Colonic mucosa (tissue), 4 donors: ENCODE results near the gene ORC5. TPM values are rescaled to one million over a fixed set of nuclear protein-coding genes. Genes with fewer than 3 reads are reported as not detected.

Experiments used
- DNase-seq: peaks from one replicate; pipeline ENCODE4 v3.0.0-alpha.2; 2020
- H3K27ac ChIP-seq: fragments of 200-600 bp; one replicate; pipeline ENCODE4 v1.8.0; 2021
- H3K27me3 ChIP-seq: fragments of 200-600 bp; one replicate; pipeline ENCODE4 v1.8.0; 2021
- H3K36me3 ChIP-seq: fragments of 200-600 bp; one replicate; pipeline ENCODE4 v1.8.0; 2021
- H3K4me1 ChIP-seq: fragments of 200-600 bp; one replicate; pipeline ENCODE4 v1.8.0; 2021; ENCODE audit warnings: mild to moderate bottlenecking
- H3K4me3 ChIP-seq: fragments of 200-600 bp; one replicate; pipeline ENCODE4 v1.8.0; 2021
- H3K9ac ChIP-seq, 2 donors: one replicate each; pipeline ENCODE4 v1.7.0; 2013; ENCODE audit warnings: control low read depth in 2 of 2, low read depth in 2 of 2, low read length in 2 of 2
- H3K9me3 ChIP-seq: fragments of 200-600 bp; one replicate; pipeline ENCODE4 v1.8.0; 2021
- CTCF ChIP-seq: fragments of 200-600 bp; IDR thresholded peaks from one replicate; pipeline ENCODE4 v1.8.0; 2022; ENCODE audit warnings: antibody characterized with exemption, mild to moderate bottlenecking
- intact Hi-C: fragments of 100-400 bp; cut with DNase I; formaldehyde crosslinking; loops from one replicate; pipeline ENCODE4 v1.14.1; 2022
- total RNA-seq, 2 donors: library from RNA; stranded (reverse); fragmentation: NEBNext Ultra II Directional in 1 of 2; extraction: Animal tissue kit (Norgen Biotek cat#: 25700) in 1 of 2; gene quantifications; one replicate each; pipeline ENCODE4 v1.2.1, GENCODE V29; 2021
- donor health status: healthy.
- donor health status: DM: no; HTN: no; CAD: no.
- donor health status: DM: no; HTN: no; CAD: no.

Gene ORC5
- total RNA-seq, 2 donors from 2014 or later, result 13.9 to 18.9 TPM

DNA sequence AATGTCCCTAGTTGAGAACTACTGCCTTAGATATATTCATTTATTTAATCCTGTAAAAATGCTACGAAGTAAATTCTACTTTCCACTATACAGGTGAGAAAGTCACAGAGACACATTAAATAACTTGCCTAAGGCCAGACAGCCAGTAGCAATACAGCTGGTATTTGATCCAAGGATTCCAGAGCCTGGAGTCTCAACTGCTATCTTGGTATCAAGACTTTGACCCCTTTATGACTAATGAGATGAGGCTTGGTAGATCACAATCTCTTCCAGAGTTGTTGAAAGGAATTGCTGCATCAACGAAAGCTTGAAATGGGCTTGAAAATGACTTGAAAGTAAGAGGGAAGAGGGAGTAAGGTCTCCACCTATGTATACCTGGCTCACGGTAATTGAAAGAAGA lies 83.3 kb downstream of the ORC5 start:
- Histone ChIP-seq H3K36me3 (no peaks in the 10 kb centered on the region), H3K27ac (no peak overlapping the region), H3K4me3 (no peak overlapping the region), H3K4me1 (no peaks in the 10 kb centered on the region), H3K9me3 (no peaks in the 10 kb centered on the region), H3K27me3 (no peaks in the 10 kb centered on the region), H3K9ac (no peak overlapping the region)
- no peak for DNase-seq
- TF ChIP-seq CTCF, result no peak
- intact Hi-C loops, result no loop called here

GRCh38 chr7:104123786-104124185 lies 84.0 kb downstream of the ORC5 start:
- intact Hi-C loops, result no loop called here
- Histone ChIP-seq H3K4me3 (no peak overlapping the region), H3K27ac (no peak overlapping the region), H3K9me3 (no peaks in the 10 kb centered on the region), H3K9ac (no peak overlapping the region), H3K4me1 (no peaks in the 10 kb centered on the region), H3K36me3 (no peaks in the 10 kb centered on the region), H3K27me3 (no peaks in the 10 kb centered on the region)
- TF ChIP-seq CTCF, result no peak
- DNase-seq, result no peak

DNA sequence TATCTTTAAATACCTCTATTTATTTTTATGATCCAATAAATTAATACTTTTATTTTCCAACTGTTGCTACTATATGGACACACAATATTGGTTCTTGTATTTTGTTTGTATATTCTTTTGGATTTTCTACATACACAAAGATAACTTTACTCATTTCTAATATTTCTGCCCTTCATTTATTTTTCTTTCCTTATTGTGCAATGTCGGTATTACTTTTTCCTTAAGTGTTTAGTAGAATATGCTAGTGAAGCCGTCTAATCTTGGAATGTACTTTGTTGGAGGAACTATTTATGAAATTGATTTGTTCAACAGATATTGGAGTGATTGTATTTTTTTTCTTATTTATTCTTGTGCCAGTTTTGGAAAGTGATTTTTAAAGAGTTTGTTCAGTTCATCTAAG lies 94.0 kb downstream of the ORC5 start:
- Histone ChIP-seq H3K36me3 (no peaks in the 10 kb centered on the region), H3K9ac (no peak overlapping the region), H3K4me3 (no peak overlapping the region), H3K4me1 (no peaks in the 10 kb centered on the region), H3K27ac (no peak overlapping the region), H3K27me3 (no peaks in the 10 kb centered on the region), H3K9me3 (no peaks in the 10 kb centered on the region)
- intact Hi-C loops, result no loop called here
- TF ChIP-seq CTCF, result no peak
- DNase-seq, result no peak

- intact Hi-C loops, result no loop called here
- Histone ChIP-seq H3K9me3 (no peaks in the 10 kb centered on the region), H3K36me3 (no peaks in the 10 kb centered on the region)
Observed at GRCh38 chr7:104112623-104113022, 95.2 kb downstream of the ORC5 start.

GRCh38 chr7:104111271-104111670 lies 96.5 kb downstream of the ORC5 start:
- H3K36me3 ChIP-seq, result no peaks in the 10 kb centered on the region
- intact Hi-C loops, result no loop called here
- no peak overlapping the region for H3K9ac ChIP-seq
- no peak overlapping the region for H3K4me3 ChIP-seq
- H3K27ac ChIP-seq, result no peak overlapping the region
- no peaks in the 10 kb centered on the region for H3K9me3 ChIP-seq
- no peaks in the 10 kb centered on the region for H3K27me3 ChIP-seq
- DNase-seq, result no peak
- no peaks in the 10 kb centered on the region for H3K4me1 ChIP-seq
- no peak for TF ChIP-seq CTCF

More at GRCh38 chr7:104112623-104113022, 95.2 kb downstream of the ORC5 start:
- no peaks in the 10 kb centered on the region for H3K27me3 ChIP-seq
- TF ChIP-seq CTCF, result no peak
- H3K9ac ChIP-seq, result no peak overlapping the region
- no peak overlapping the region for H3K4me3 ChIP-seq
- H3K27ac ChIP-seq, result no peak overlapping the region
- no peak for DNase-seq
- no peaks in the 10 kb centered on the region for H3K4me1 ChIP-seq
